MM.1S (cell line): ENCODE results near the gene SLC35B4.

Source experiments
- CTCF ChIP-seq: fragments of 300-600 bp; sonication (generic); IDR thresholded peaks from 2 replicates; pipeline ENCODE4 v1.5.1; 2016; ENCODE audit warnings: antibody characterized with exemption, low read length, mixed read lengths
- EZH2 ChIP-seq: fragments of 300-600 bp; sonication (generic); optimal IDR thresholded peaks from 2 replicates; pipeline ENCODE3; 2017; ENCODE audit warnings: low read depth, mild to moderate bottlenecking, antibody characterized with exemption, low read length, mixed read lengths
- EZH2phosphoT487 ChIP-seq: fragments of 300-600 bp; sonication (generic); IDR thresholded peaks from 2 replicates; pipeline ENCODE4 v1.6.1; 2018; ENCODE audit warnings: antibody characterized with exemption, low read length

DNA sequence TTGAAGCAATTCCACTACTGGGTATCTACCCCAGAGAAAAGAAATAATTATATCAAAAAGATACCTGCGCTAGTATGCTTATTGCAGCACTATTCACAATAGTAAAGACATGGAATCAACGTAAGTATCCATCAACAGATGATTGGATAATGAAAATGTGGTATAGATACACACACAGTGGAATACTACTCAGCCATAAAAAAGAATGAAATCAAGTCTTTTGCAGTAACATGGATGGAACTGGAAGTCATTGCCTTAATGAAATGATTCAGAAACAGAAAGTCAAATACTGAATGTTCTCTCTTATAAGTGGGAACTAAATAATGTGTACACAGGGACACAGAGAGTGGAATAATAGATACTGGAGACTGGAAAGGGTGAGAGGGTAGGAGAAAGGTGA lies 7.4 kb upstream of the SLC35B4 start:
- no peak for TF ChIP-seq EZH2
- no peak for TF ChIP-seq CTCF
- TF ChIP-seq EZH2phosphoT487: no peak
